ENCODE measurements around the gene SERPINE1.

DNA sequence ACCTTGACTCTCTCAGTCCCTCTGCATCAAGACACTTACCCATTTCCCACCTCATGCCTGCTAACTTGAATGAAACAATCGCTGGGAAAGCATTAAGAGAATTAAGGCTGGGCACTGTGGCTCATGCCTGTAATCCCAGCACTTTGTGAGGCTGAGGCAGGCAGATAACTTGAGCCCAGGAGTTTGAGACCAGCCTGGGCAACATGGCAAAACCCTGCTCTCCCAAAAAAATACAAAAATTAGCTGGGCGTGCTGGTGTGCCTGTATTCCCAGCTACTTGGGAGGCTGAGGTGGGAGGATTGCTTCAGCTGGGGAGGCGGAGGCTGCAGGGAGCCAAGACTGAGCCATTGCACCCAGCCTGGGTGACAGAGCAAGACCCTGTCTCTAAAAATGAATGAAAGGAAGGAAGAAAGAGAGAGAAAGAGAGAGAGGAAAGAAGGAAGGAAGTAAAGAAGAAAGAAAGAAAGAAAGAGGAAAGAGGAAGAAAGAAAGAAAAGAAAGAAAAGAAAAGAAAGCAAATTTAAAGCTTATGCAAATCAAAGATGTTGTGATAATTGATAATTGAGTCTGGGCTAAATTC is 646 bp downstream of the SERPINE1 start:
- TF ChIP-seq, protein P1, sequence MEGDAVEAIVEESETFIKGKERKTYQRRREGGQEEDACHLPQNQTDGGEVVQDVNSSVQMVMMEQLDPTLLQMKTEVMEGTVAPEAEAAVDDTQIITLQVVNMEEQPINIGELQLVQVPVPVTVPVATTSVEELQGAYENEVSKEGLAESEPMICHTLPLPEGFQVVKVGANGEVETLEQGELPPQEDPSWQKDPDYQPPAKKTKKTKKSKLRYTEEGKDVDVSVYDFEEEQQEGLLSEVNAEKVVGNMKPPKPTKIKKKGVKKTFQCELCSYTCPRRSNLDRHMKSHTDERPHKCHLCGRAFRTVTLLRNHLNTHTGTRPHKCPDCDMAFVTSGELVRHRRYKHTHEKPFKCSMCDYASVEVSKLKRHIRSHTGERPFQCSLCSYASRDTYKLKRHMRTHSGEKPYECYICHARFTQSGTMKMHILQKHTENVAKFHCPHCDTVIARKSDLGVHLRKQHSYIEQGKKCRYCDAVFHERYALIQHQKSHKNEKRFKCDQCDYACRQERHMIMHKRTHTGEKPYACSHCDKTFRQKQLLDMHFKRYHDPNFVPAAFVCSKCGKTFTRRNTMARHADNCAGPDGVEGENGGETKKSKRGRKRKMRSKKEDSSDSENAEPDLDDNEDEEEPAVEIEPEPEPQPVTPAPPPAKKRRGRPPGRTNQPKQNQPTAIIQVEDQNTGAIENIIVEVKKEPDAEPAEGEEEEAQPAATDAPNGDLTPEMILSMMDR (IDR thresholded peaks at IDR 0.05 in 2 of 3, conservative IDR thresholded peaks at IDR 0.05 in 1 of 3; ENCODE audit: borderline replicate concordance in 1 of 3, insufficient read depth in 1 of 3, low read depth in 2 of 3, low read length in 2 of 3), result no peak
- TF ChIP-seq POLR2A (IDR thresholded peaks at IDR 0.05; ENCODE audit: borderline replicate concordance, extremely low read depth, insufficient read depth, insufficient read length), result no peak
- TF ChIP-seq, protein P2, sequence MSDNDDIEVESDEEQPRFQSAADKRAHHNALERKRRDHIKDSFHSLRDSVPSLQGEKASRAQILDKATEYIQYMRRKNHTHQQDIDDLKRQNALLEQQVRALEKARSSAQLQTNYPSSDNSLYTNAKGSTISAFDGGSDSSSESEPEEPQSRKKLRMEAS (IDR thresholded peaks at IDR 0.05), result no peak
- TF ChIP-seq EZH2 (IDR thresholded peaks at IDR 0.05), result no peak
- TF ChIP-seq, protein P3, sequence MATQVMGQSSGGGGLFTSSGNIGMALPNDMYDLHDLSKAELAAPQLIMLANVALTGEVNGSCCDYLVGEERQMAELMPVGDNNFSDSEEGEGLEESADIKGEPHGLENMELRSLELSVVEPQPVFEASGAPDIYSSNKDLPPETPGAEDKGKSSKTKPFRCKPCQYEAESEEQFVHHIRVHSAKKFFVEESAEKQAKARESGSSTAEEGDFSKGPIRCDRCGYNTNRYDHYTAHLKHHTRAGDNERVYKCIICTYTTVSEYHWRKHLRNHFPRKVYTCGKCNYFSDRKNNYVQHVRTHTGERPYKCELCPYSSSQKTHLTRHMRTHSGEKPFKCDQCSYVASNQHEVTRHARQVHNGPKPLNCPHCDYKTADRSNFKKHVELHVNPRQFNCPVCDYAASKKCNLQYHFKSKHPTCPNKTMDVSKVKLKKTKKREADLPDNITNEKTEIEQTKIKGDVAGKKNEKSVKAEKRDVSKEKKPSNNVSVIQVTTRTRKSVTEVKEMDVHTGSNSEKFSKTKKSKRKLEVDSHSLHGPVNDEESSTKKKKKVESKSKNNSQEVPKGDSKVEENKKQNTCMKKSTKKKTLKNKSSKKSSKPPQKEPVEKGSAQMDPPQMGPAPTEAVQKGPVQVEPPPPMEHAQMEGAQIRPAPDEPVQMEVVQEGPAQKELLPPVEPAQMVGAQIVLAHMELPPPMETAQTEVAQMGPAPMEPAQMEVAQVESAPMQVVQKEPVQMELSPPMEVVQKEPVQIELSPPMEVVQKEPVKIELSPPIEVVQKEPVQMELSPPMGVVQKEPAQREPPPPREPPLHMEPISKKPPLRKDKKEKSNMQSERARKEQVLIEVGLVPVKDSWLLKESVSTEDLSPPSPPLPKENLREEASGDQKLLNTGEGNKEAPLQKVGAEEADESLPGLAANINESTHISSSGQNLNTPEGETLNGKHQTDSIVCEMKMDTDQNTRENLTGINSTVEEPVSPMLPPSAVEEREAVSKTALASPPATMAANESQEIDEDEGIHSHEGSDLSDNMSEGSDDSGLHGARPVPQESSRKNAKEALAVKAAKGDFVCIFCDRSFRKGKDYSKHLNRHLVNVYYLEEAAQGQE (IDR thresholded peaks at IDR 0.05; ENCODE audit: low read depth), result no peak
- no peak for TF ChIP-seq POLR2AphosphoS5 (IDR thresholded peaks at IDR 0.05; ENCODE audit: low read depth, low read length)
- no peak for TF ChIP-seq ELF1 (IDR thresholded peaks at IDR 0.05; ENCODE audit: borderline replicate concordance, low read depth)
- TF ChIP-seq SIN3A (IDR thresholded peaks at IDR 0.05; ENCODE audit: low read depth), result no peak
- TF ChIP-seq EZH2phosphoT487 (IDR thresholded peaks at IDR 0.05; ENCODE audit: borderline replicate concordance), result no peak
- TF ChIP-seq JUND (IDR thresholded peaks at IDR 0.05), result no peak
- TF ChIP-seq RAD21 (IDR thresholded peaks at IDR 0.05; ENCODE audit: low read depth), result no peak
- TF ChIP-seq YY1 (IDR thresholded peaks at IDR 0.05; ENCODE audit: extremely low read depth, insufficient replicate concordance, low read depth, low read length), result no peak
- TF ChIP-seq FOSL1 (IDR thresholded peaks at IDR 0.05; ENCODE audit: low read depth), result no peak
- TF ChIP-seq SP1 (IDR thresholded peaks at IDR 0.05; ENCODE audit: low read depth), result no peak
